Fibroblast of lung (primary cell): ENCODE measurements around the gene SFT2D3.

Experiments
- EZH2 ChIP-seq: IDR thresholded peaks from 2 replicates; pipeline ENCODE4 v1.5.1; 2012; ENCODE audit warnings: low read length, control low read depth, mild to moderate bottlenecking; ENCODE audit errors: missing control alignments
- TF ChIP-seq, protein P1 (sequence below), 2 donors: IDR thresholded peaks in 1 of 2; conservative IDR thresholded peaks in 1 of 2; 1 replicate in 1 of 2; 2 replicates in 1 of 2; pipeline ENCODE4 v1.5.1; 2011 to 2012; ENCODE audit warnings: low read length in 2 of 2, control low read depth in 1 of 2, inconsistent platforms in 1 of 2, low read depth in 1 of 2, mild to moderate bottlenecking in 1 of 2

DNA sequence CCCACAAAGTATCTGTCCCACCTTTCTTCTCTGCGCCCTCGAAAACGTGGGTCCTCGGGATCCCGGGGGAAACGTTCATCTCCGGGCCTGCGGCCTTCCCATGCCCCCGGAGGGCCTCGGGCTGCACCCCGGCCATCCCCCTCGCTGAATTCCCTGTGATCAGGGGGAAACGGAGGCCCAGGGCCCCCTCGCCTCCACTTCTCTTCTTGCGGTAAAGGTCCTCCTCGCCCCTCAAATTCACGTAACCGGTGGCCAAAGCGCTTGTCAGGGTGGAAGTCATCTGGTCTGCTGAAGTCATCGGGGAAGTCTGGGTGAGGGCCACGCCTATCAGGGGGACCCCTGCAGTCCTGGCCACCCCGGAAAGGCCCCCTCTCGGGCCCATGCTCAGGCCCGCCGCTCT, 12.3 kb downstream of the SFT2D3 start:
- TF ChIP-seq, protein P1, sequence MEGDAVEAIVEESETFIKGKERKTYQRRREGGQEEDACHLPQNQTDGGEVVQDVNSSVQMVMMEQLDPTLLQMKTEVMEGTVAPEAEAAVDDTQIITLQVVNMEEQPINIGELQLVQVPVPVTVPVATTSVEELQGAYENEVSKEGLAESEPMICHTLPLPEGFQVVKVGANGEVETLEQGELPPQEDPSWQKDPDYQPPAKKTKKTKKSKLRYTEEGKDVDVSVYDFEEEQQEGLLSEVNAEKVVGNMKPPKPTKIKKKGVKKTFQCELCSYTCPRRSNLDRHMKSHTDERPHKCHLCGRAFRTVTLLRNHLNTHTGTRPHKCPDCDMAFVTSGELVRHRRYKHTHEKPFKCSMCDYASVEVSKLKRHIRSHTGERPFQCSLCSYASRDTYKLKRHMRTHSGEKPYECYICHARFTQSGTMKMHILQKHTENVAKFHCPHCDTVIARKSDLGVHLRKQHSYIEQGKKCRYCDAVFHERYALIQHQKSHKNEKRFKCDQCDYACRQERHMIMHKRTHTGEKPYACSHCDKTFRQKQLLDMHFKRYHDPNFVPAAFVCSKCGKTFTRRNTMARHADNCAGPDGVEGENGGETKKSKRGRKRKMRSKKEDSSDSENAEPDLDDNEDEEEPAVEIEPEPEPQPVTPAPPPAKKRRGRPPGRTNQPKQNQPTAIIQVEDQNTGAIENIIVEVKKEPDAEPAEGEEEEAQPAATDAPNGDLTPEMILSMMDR (conservative IDR thresholded peaks at IDR 0.05 in 1 of 2, IDR thresholded peaks at IDR 0.05 in 1 of 2; ENCODE audit: low read depth in 1 of 2, low read length in 2 of 2), result no peak
- TF ChIP-seq EZH2, result no peak
